Measurements from ENCODE around the gene HSF4. TPM values are rescaled to one million over a fixed set of nuclear protein-coding genes. Genes with fewer than 3 reads are reported as not detected.
A peak's percentile ranks its signal among the peaks of the same experiment; 100 is the strongest.

Gene HSF4
- total RNA-seq, 3 donors from 2014 or later (not counting 1 experiment from before 2014, with no cell fraction given) = 6.9 to 8.3 (median 7.3) TPM

- peaks cover 11% of the 10 kb centered on the region for H3K36me3 ChIP-seq (ENCODE audit: control insufficient read depth, insufficient read depth, low read length)
- DNase-seq (peak in 1 of 2 donors; percentile 56), ATAC-seq (no peak)
- H3K9me3 Mint-ChIP-seq = no peaks in the 10 kb centered on the region
- no peak for TF ChIP-seq CTCF (IDR thresholded peaks at IDR 0.05)
- no peaks in the 10 kb centered on the region for H3K9me3 ChIP-seq (ENCODE audit: control insufficient read depth, insufficient read depth, low read length)
- whole genome bisulfite sequencing (ENCODE audit: insufficient coverage) = 3% methylated on average over 34 of the region's 34 CpGs
- peaks cover 20% of the 10 kb centered on the region for H3K4me1 ChIP-seq (ENCODE audit: control insufficient read depth, insufficient read depth, low read length)
- intact Hi-C loops (cut with micrococcal nuclease) = no loop called here
- H3K4me3 ChIP-seq (ENCODE audit: low read length) = peak within 1 kb of the TSS; percentile 13
- peak within 1 kb of the TSS; percentile 74 for H3K4me3 Mint-ChIP-seq
- peaks cover 7% of the 10 kb centered on the region for H3K27me3 ChIP-seq (ENCODE audit: control insufficient read depth, insufficient read depth, low read length)
- peaks cover 0 to 21% of the 10 kb centered on the region in 2 donors for H3K4me1 Mint-ChIP-seq
- peaks cover 7 to 21% of the 10 kb centered on the region in 2 donors for H3K27me3 Mint-ChIP-seq (ENCODE audit: low read depth in 2 of 2)
- no peaks in the 10 kb centered on the region for H3K36me3 Mint-ChIP-seq
- H3K27ac Mint-ChIP-seq = no peak within 1 kb of the TSS
- no peak within 1 kb of the TSS for H3K27ac ChIP-seq (ENCODE audit: low read length)
Observed at GRCh38 chr16:67150833-67151396, 13.6 kb upstream of the HSF4 start, which contains the start of gene B3GNT9. B3GNT9 (minus strand) TSS chr16:67150998; CDS start chr16:67150485, 513 bp downstream.

- Histone ChIP-seq H3K27ac (ENCODE audit: low read length) (no peak overlapping the region), H3K4me3 (ENCODE audit: low read length) (no peak overlapping the region), H3K36me3 (ENCODE audit: control insufficient read depth, insufficient read depth, low read length) (peaks cover 6% of the 10 kb centered on the region), H3K27me3 (ENCODE audit: control insufficient read depth, insufficient read depth, low read length) (peaks cover 7% of the 10 kb centered on the region), H3K9me3 (ENCODE audit: control insufficient read depth, insufficient read depth, low read length) (no peaks in the 10 kb centered on the region), H3K4me1 (ENCODE audit: control insufficient read depth, insufficient read depth, low read length) (peaks cover 26% of the 10 kb centered on the region)
- H3K9me3 Mint-ChIP-seq = no peaks in the 10 kb centered on the region
- H3K27ac Mint-ChIP-seq = no peak overlapping the region
- H3K36me3 Mint-ChIP-seq = no peaks in the 10 kb centered on the region
- peaks cover 7 to 21% of the 10 kb centered on the region in 2 donors for H3K27me3 Mint-ChIP-seq (ENCODE audit: low read depth in 2 of 2)
- H3K4me1 Mint-ChIP-seq = peaks cover 0 to 28% of the 10 kb centered on the region in 2 donors
- ATAC-seq (no peak), DNase-seq (no peak)
- no peak for TF ChIP-seq CTCF (IDR thresholded peaks at IDR 0.05)
- H3K4me3 Mint-ChIP-seq = peak overlapping the region; percentile 74
- intact Hi-C loops (cut with micrococcal nuclease) = no loop called here
- 71% methylated on average over 8 of the region's 8 CpGs for WGBS (ENCODE audit: insufficient coverage)
Observed at GRCh38 chr16:67151431-67152097, 13.0 kb upstream of the HSF4 start.

- peaks cover 7% of the 10 kb centered on the region for H3K27me3 ChIP-seq (ENCODE audit: control insufficient read depth, insufficient read depth, low read length)
- peaks cover 7 to 16% of the 10 kb centered on the region in 2 donors for H3K27me3 Mint-ChIP-seq (ENCODE audit: low read depth in 2 of 2)
- H3K4me1 ChIP-seq (ENCODE audit: control insufficient read depth, insufficient read depth, low read length) = peaks cover 51% of the 10 kb centered on the region
- no peaks in the 10 kb centered on the region for H3K9me3 Mint-ChIP-seq
- no peak overlapping the region for H3K27ac ChIP-seq (ENCODE audit: low read length)
- no peak for TF ChIP-seq CTCF (IDR thresholded peaks at IDR 0.05)
- no peak overlapping the region for H3K4me3 ChIP-seq (ENCODE audit: low read length)
- DNase-seq (no peak), ATAC-seq (no peak)
- peak overlapping the region; percentile 40 for H3K4me3 Mint-ChIP-seq
- no peaks in the 10 kb centered on the region for H3K9me3 ChIP-seq (ENCODE audit: control insufficient read depth, insufficient read depth, low read length)
- peaks cover 18 to 54% of the 10 kb centered on the region in 2 donors for H3K4me1 Mint-ChIP-seq
- H3K36me3 ChIP-seq (ENCODE audit: control insufficient read depth, insufficient read depth, low read length) = no peaks in the 10 kb centered on the region
- intact Hi-C loops (cut with micrococcal nuclease) = loop anchor here (1.0 to 5.0 kb wide), 3 partner anchors 42 to 177 kb away; no protein-coding TSS in a partner anchor
- no peak overlapping the region for H3K27ac Mint-ChIP-seq
- 55% methylated on average over 61 of the region's 61 CpGs for whole genome bisulfite sequencing (ENCODE audit: insufficient coverage)
- no peaks in the 10 kb centered on the region for H3K36me3 Mint-ChIP-seq
Observed at GRCh38 chr16:67154578-67155294, 9.8 kb upstream of the HSF4 start.

All from natural killer cell (primary cell).